Dendritic cell treated with granulocyte-macrophage colony-stimulating factor and Interleukin-4, amounts not matched to agents 40 ng/mL and 50 ng/mL, for 4 days (primary cell): ENCODE measurements around the gene MAB21L4.

Source experiments
- H3K27ac Mint-ChIP-seq: one replicate; pipeline ENCODE4 v1.8.0; 2022; ENCODE audit warnings: mild to moderate bottlenecking, mixed read lengths
- H3K27me3 Mint-ChIP-seq: one replicate; pipeline ENCODE4 v1.8.0; 2022; ENCODE audit warnings: mild to moderate bottlenecking, mixed read lengths
- H3K36me3 Mint-ChIP-seq: one replicate; pipeline ENCODE4 v1.8.0; 2022; ENCODE audit warnings: low read depth, mixed read lengths
- H3K4me1 Mint-ChIP-seq: one replicate; pipeline ENCODE4 v1.8.0; 2022; ENCODE audit warnings: low read depth, mixed read lengths
- H3K4me3 Mint-ChIP-seq: one replicate; pipeline ENCODE4 v1.8.0; 2022; ENCODE audit warnings: mild to moderate bottlenecking, moderate library complexity, mixed read lengths
- H3K9me3 Mint-ChIP-seq: one replicate; pipeline ENCODE4 v1.8.0; 2022; ENCODE audit warnings: mixed read lengths
- intact Hi-C: fragments of 100-400 bp; cut with micrococcal nuclease; formaldehyde crosslinking; loops from one replicate; pipeline ENCODE4 v1.15.0; 2022

Gene MAB21L4

GRCh38 chr2:240868286-240869108 lies 27.5 kb downstream of the MAB21L4 start, which contains the start of gene AGXT:
TSS of gene AGXT (plus strand) at chr2:240868824. CDS start at chr2:240868866, 42 bp downstream.
- H3K4me3 Mint-ChIP-seq = no peak within 1 kb of the TSS
- intact Hi-C loops = no loop called here
- H3K27me3 Mint-ChIP-seq = peaks cover 2% of the 10 kb centered on the region
- no peak within 1 kb of the TSS for H3K27ac Mint-ChIP-seq
- H3K4me1 Mint-ChIP-seq = no peaks in the 10 kb centered on the region
- H3K36me3 Mint-ChIP-seq = no peaks in the 10 kb centered on the region
- H3K9me3 Mint-ChIP-seq = no peaks in the 10 kb centered on the region

GRCh38 chr2:240865391-240865790 lies 30.6 kb downstream of the MAB21L4 start:
- intact Hi-C loops = no loop called here
- Mint-ChIP-seq H3K9me3 (no peaks in the 10 kb centered on the region), H3K27me3 (peaks cover 4% of the 10 kb centered on the region), H3K27ac (no peak overlapping the region), H3K4me1 (no peaks in the 10 kb centered on the region), H3K36me3 (no peaks in the 10 kb centered on the region), H3K4me3 (no peak overlapping the region)

GRCh38 chr2:240864475-240864874 lies 31.5 kb downstream of the MAB21L4 start:
- H3K4me3 Mint-ChIP-seq = no peak overlapping the region
- H3K27me3 Mint-ChIP-seq = peaks cover 5% of the 10 kb centered on the region
- no peaks in the 10 kb centered on the region for H3K9me3 Mint-ChIP-seq
- intact Hi-C loops = no loop called here
- H3K4me1 Mint-ChIP-seq = no peaks in the 10 kb centered on the region
- H3K27ac Mint-ChIP-seq = no peak overlapping the region
- H3K36me3 Mint-ChIP-seq = no peaks in the 10 kb centered on the region

- Mint-ChIP-seq H3K27me3 (peaks cover 6% of the 10 kb centered on the region), H3K9me3 (no peaks in the 10 kb centered on the region), H3K4me3 (no peak overlapping the region), H3K27ac (no peak overlapping the region), H3K36me3 (no peaks in the 10 kb centered on the region), H3K4me1 (no peaks in the 10 kb centered on the region)
- intact Hi-C loops = no loop called here
Measured at GRCh38 chr2:240861547-240861946, 34.4 kb downstream of the MAB21L4 start.

- intact Hi-C loops = loop anchor here (10.0 kb wide), 1 partner anchor 216 kb away; no protein-coding TSS in a partner anchor
- Mint-ChIP-seq H3K4me3 (no peak overlapping the region), H3K9me3 (peaks cover 18% of the 10 kb centered on the region), H3K36me3 (no peaks in the 10 kb centered on the region), H3K27me3 (peaks cover 4% of the 10 kb centered on the region), H3K27ac (no peak overlapping the region), H3K4me1 (no peaks in the 10 kb centered on the region)
Measured at GRCh38 chr2:240858871-240859270, 37.1 kb downstream of the MAB21L4 start.

- Mint-ChIP-seq H3K27me3 (peaks cover 2% of the 10 kb centered on the region), H3K9me3 (peaks cover 20% of the 10 kb centered on the region), H3K27ac (no peak overlapping the region)
Measured at GRCh38 chr2:240858321-240858720, 37.6 kb downstream of the MAB21L4 start.

GRCh38 chr2:240857039-240858008 lies 38.6 kb downstream of the MAB21L4 start:
- H3K4me1 Mint-ChIP-seq = no peaks in the 10 kb centered on the region
- no peaks in the 10 kb centered on the region for H3K36me3 Mint-ChIP-seq
- intact Hi-C loops = loop anchor here (10.0 kb wide), 1 partner anchor 217 kb away; no protein-coding TSS in a partner anchor
- peaks cover 20% of the 10 kb centered on the region for H3K9me3 Mint-ChIP-seq
- H3K4me3 Mint-ChIP-seq = no peak overlapping the region
- no peak overlapping the region for H3K27ac Mint-ChIP-seq
- peaks cover 3% of the 10 kb centered on the region for H3K27me3 Mint-ChIP-seq

More at GRCh38 chr2:240858321-240858720, 37.6 kb downstream of the MAB21L4 start:
- intact Hi-C loops = loop anchor here (10.0 kb wide), 1 partner anchor 216 kb away; no protein-coding TSS in a partner anchor
- Mint-ChIP-seq H3K36me3 (no peaks in the 10 kb centered on the region), H3K4me3 (no peak overlapping the region), H3K4me1 (no peaks in the 10 kb centered on the region)

GRCh38 chr2:240856151-240856980 lies 39.6 kb downstream of the MAB21L4 start:
- intact Hi-C loops = loop anchor here (10.0 kb wide), 1 partner anchor 218 kb away; no protein-coding TSS in a partner anchor
- no peaks in the 10 kb centered on the region for H3K4me1 Mint-ChIP-seq
- H3K36me3 Mint-ChIP-seq = no peaks in the 10 kb centered on the region
- H3K27ac Mint-ChIP-seq = no peak overlapping the region
- H3K9me3 Mint-ChIP-seq = peaks cover 20% of the 10 kb centered on the region
- H3K4me3 Mint-ChIP-seq = no peak overlapping the region
- H3K27me3 Mint-ChIP-seq = peaks cover 7% of the 10 kb centered on the region

GRCh38 chr2:240855670-240856069 lies 40.3 kb downstream of the MAB21L4 start:
- Mint-ChIP-seq H3K4me1 (no peaks in the 10 kb centered on the region), H3K27ac (no peak overlapping the region), H3K36me3 (no peaks in the 10 kb centered on the region), H3K27me3 (peaks cover 10% of the 10 kb centered on the region), H3K9me3 (peaks cover 20% of the 10 kb centered on the region), H3K4me3 (no peak overlapping the region)
- intact Hi-C loops = loop anchor here (10.0 kb wide), 1 partner anchor 219 kb away; no protein-coding TSS in a partner anchor

GRCh38 chr2:240852671-240853314 lies 43.2 kb downstream of the MAB21L4 start:
- H3K4me3 Mint-ChIP-seq = no peak overlapping the region
- H3K9me3 Mint-ChIP-seq = peaks cover 24% of the 10 kb centered on the region
- H3K27me3 Mint-ChIP-seq = peaks cover 10% of the 10 kb centered on the region
- H3K36me3 Mint-ChIP-seq = no peaks in the 10 kb centered on the region
- no peak overlapping the region for H3K27ac Mint-ChIP-seq
- intact Hi-C loops = loop anchor here (10.0 kb wide), 1 partner anchor 222 kb away; no protein-coding TSS in a partner anchor
- no peaks in the 10 kb centered on the region for H3K4me1 Mint-ChIP-seq

GRCh38 chr2:240851078-240851991 lies 44.6 kb downstream of the MAB21L4 start:
- Mint-ChIP-seq H3K9me3 (peaks cover 39% of the 10 kb centered on the region), H3K4me1 (no peaks in the 10 kb centered on the region), H3K4me3 (no peak overlapping the region), H3K27me3 (peaks cover 10% of the 10 kb centered on the region), H3K27ac (no peak overlapping the region), H3K36me3 (no peaks in the 10 kb centered on the region)
- intact Hi-C loops = loop anchor here (10.0 kb wide), 1 partner anchor 223 kb away; no protein-coding TSS in a partner anchor

- Mint-ChIP-seq H3K4me3 (no peak overlapping the region), H3K4me1 (no peaks in the 10 kb centered on the region), H3K27me3 (peaks cover 10% of the 10 kb centered on the region), H3K36me3 (no peaks in the 10 kb centered on the region), H3K9me3 (peaks cover 43% of the 10 kb centered on the region), H3K27ac (no peak overlapping the region)
- intact Hi-C loops = loop anchor here (10.0 kb wide), 1 partner anchor 224 kb away; no protein-coding TSS in a partner anchor
Measured at GRCh38 chr2:240850756-240851077, 45.2 kb downstream of the MAB21L4 start.
